Stimulated activated CD8-positive, alpha-beta memory T cell treated with anti-CD3 and anti-CD28 coated beads, Interleukin-4, amount 100 ng/mL, for 24 hours (primary cell): Measurements from ENCODE around the gene DHX38.

Experiments used
- DNase-seq: peaks from one replicate; pipeline ENCODE4 v3.0.0-alpha.2; 2020; ENCODE audit warnings: low read depth

DHX38 gene

DNA sequence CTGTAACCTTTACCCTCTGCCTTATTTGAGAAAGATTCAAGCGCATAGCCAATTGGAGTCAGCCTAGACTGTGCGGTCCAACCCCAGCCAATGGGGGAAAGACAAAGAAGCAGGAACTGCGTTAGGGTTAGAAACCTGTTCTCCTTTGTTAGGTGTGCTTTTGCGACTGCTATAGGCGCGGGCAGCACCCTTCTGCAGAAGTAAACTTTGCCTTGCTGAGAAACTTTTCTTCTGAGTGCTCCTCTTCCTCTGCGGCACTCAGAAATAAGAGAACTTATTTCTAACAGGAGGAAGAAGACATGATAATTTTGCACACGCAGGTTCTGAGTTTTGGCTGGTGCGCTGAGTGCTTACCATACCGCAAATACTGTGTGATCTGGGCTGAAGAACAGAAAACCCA is 9.2 kb upstream of the DHX38 start:
- DNase-seq: no peak

DNA sequence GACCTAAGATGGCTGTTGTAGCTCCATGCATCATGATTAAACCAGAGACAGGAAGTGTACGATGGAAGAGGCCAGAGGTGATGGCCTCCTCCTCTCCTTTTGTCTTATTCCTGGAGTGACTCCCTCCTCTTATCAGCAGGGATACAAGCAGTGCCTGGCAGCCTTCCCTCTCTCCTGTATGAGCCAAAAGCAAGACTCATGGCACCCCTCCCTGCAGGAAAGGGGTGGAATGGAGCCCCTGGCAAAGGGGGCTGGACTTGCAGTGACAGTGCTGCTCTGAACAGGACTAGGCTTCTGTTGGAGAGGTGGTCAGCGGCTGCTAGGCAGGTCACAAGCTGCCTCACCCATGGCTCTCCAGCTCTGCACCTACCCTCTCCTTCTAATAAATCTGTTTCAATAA is 8.6 kb upstream of the DHX38 start:
- DNase-seq: no peak

GRCh38 chr16:72091217-72091616 is 2.4 kb upstream of the DHX38 start:
- DNase-seq: no peak

DNA sequence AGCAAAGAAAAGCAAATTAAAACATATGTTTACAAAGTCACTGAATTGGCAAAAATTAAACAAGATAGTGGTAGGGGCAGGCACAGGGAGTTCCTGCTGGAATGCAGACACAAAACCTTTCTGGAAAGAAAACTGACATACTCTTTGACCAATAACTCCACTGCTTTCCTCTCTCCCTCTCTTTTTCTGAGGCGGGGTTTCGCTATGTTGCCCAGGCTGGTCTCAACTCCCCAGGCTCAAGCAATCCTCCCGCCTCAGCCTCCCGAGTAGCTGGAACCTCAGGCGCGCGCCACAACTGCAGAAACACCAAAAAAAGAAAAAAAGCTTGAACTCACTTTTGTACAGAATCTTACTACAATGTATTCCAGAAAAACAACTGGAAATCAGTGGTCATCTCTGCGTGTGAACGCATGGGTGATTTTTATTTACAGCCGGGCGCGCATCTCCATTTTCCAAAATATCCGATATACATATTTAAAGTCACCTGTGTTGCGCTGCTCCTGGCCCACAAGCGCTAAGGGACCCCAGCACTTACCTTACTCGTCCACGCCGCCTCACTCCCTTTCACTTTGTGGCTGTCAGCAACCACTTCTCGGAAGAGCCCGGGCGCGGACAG is 707 bp upstream of the DHX38 start:
- no peak for DNase-seq

GRCh38 chr16:72094266-72094610 is 591 bp downstream of the DHX38 start:
- DNase-seq: peak; percentile 15

GRCh38 chr16:72098936-72099335 is 5.3 kb downstream of the DHX38 start:
- DNase-seq: no peak

DNA sequence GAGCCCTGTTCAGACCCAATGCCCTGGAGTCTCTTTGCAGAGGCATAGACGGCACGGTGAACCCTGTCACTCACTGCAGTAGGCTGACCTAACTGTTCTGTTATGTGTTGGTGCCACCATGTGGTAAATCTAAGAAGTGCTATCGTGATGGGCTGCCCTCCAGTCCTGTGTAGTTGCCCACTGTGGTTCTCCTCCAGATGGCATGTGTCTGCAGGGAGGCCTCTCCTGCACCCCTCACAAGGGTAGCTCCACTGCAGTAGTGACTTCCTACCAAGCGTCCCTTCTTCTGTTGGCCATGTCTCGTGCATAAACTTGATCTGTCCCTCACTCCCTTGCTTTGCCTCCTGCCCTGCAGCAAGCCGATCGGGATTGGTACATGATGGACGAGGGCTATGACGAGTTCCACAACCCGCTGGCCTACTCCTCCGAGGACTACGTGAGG is 5.8 kb downstream of the DHX38 start:
- no peak for DNase-seq

DNA sequence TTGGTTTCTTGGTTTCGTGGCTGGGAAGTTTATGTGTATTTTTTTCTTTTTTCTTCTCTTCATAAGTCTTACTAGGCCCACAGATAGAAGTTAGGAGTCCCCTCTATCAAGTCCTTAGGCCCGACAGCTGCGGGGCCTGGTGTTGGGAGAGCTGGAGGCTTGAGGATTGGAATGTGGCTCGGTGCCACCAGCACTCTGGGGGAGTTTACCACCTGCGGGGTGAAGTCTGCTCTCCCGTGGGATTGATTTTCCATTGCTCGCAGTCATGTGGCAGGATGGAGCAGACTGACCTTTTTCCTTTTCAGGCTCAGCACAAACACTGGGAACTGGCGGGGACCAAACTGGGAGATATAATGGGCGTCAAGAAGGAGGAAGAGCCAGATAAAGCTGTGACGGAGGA is 7.5 kb downstream of the DHX38 start:
- DNase-seq: no peak

DNA sequence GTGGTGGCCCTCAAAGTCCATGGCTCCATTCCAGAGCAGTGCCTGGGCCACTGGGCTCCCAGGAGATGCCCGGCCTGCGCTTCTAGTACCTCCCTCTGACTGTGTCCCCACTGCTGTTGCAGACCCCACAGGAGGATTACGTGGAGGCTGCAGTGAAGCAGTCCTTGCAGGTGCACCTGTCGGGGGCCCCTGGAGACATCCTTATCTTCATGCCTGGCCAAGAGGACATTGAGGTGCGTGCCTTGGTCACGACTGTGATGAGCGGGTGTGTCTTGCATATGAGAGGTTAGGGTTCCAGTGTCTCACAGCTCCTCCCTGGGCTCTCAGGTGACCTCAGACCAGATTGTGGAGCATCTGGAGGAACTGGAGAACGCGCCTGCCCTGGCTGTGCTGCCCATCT is 11.3 kb downstream of the DHX38 start:
- no peak for DNase-seq

DNA sequence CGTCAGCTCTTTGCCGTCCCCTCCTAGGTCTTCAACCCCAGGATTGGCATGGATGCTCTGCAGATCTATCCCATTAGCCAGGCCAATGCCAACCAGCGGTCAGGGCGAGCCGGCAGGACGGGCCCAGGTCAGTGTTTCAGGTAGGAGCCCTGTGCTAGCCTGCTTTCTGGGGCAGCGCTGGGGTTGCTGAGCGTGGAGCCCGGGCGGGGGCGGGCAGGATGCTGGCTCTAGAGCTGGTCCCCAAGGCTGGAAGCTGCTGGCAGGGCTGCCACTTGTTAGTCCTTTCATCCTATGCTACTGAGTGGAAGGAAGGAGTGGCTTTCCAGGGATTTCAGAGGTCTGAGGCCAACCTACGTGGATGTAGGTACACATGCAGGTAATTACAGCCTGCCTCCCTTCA is 12.3 kb downstream of the DHX38 start:
- no peak for DNase-seq

- DNase-seq: no peak
Measured at GRCh38 chr16:72107371-72107770, 13.7 kb downstream of the DHX38 start.

DNA sequence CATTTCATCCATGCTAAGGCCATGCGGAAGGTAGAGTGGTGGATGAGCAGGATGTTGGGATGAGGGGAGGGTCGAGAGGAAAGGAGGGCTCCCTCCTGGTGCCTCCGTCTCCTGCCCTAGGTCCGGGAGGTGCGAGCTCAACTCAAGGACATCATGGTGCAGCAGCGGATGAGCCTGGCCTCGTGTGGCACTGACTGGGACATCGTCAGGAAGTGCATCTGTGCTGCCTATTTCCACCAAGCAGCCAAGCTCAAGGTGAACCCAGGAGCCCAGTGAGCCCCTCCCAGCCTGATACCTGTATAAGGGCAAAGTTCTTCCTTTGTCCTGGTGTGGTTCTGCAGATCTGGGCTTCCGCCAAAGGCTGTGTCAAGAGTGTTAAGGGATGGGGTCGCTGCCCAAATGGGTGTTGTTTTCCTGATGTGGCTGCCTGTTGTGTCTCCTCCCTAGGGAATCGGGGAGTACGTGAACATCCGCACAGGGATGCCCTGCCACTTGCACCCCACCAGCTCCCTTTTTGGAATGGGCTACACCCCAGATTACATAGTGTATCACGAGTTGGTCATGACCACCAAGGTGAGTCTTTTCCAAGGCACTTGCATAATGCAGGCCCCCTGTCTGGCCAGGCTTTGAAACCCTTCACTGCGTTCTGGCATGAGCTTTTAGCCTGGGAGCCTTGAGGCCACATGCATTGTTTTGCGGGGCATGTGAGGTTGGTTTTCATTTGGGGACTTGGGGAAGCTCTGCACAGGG is 14.9 kb downstream of the DHX38 start:
- no peak for DNase-seq

DNA sequence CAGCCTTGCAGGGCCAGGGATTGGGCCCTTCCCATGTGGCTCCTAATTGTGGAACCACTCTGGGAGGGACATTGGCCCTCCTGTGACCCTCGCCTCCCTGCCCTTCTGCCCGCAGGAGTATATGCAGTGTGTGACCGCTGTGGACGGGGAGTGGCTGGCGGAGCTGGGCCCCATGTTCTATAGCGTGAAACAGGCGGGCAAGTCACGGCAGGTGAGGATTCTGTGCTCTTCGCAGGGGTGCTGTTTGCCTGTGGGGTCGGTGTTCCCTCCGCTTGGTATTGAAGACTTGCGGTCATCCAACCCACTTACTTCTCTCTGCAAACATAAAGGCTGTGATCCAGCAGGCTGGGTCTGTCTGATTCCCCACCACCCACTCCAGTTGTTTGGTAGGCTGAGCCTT is 15.7 kb downstream of the DHX38 start:
- DNase-seq: no peak

DNA sequence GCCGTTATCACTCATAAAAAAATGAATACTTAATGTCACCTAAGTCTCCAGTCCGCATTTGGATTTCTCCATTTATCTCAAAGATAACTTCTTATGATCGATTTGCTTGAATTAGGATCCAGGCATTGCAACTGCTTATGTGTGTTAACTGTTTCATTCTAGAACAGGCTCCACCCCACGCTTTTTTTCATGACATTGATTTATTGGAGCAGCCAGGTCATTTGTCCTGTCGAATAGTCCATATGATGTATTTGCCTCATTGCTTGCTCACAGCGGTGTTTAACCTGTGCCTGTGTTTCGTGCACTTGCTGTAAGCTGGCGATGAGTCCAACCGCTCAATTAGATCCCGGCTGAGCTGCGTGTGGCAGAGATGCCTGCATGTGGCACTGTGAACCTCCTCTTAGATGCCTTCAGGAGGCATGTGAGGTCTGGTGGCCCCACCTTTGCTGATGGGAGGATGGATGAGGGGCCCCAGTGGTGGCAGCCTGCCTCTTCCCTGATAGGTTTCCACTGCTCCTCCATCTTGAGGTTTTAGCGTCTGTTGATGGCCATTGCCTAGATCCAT is 16.4 kb downstream of the DHX38 start:
- no peak for DNase-seq

- no peak for DNase-seq
Measured at GRCh38 chr16:72110662-72111615, 17.3 kb downstream of the DHX38 start.

GRCh38 chr16:72111657-72112451 is 18.2 kb downstream of the DHX38 start:
- no peak for DNase-seq

DNA sequence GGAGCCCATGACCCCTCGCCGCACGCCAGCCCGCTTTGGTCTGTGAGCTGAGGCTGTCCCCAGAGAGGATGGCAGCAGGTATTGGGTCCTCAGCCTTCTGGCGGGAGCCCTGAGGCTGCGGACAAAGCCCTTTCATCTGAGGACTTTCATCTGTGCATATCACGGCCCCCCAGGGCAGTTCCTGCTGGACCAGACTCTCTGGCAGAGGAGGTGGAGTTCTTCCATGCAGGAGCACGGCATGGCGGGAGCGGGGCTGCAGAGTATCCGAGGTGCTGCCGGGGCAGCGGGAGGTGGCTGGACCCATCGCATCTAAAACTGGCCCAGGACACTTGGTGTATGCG is 18.8 kb downstream of the DHX38 start:
- no peak for DNase-seq

- no peak for DNase-seq
Measured at GRCh38 chr16:72112906-72113615, 19.4 kb downstream of the DHX38 start.

- DNase-seq: no peak
Measured at GRCh38 chr16:72113616-72113945, 19.9 kb downstream of the DHX38 start.

- DNase-seq: no peak
Measured at GRCh38 chr16:72120026-72120425, 26.4 kb downstream of the DHX38 start.

DNA sequence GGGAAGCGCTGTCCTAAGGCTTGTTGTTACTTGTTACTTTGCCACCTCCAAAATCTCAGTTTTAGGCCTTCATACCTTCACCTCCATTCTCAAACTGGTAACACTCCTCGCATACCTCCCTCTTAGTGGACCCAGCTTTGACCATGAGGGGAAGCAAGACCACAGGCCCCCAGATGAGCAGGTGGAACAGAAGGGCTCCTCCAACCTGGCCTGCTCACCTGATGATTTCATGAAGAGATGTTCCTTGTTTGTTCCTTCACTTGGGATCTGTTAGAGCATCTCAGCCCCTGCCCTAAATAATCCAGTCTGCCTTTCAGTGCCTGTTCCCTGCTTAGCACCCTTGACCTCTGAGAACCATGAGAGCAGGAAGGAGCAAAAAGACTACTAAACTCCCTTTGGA is 28.7 kb downstream of the DHX38 start:
- DNase-seq: no peak
